ENCODE data around the gene PRKCH.

GRCh38 chr14:61433169-61433568 is 111.8 kb downstream of the PRKCH start:
- no peak for TF ChIP-seq CTCF (IDR thresholded peaks at IDR 0.05)
- TF ChIP-seq POLR2AphosphoS5 (IDR thresholded peaks at IDR 0.05) = no peak
